HG03064 (cell line): ENCODE results near the gene MIGA2.
A peak's percentile ranks its signal among the peaks of the same experiment; 100 is the strongest.
"Not testable (repeated sequence)": the region's sequence is repeated elsewhere in the genome, so short reads cannot be mapped to it uniquely, and the experiment has no call there.

Experiments
- ATAC-seq: cut with Tn5 transposase; IDR thresholded peaks from one replicate; pipeline ENCODE4 v1.9.1; 2021; ENCODE audit warnings: low read depth; ENCODE audit not compliant: unreplicated experiment

The MIGA2 gene

GRCh38 chr9:129036241-129036922 is at the start of gene MIGA2:
MIGA2 (plus strand) TSS chr9:129036626; CDS start chr9:129040595, 3,969 bp downstream.
- peak; percentile 92 for ATAC-seq

- no peak for ATAC-seq
Measured at GRCh38 chr9:128986671-128987070, 49.8 kb upstream of the MIGA2 start.

- ATAC-seq = no peak
Measured at GRCh38 chr9:128987805-128988204, 48.6 kb upstream of the MIGA2 start.

GRCh38 chr9:128992995-128993394 is 43.4 kb upstream of the MIGA2 start:
- ATAC-seq = no peak

- no peak for ATAC-seq
Measured at GRCh38 chr9:128995791-128996190, 40.6 kb upstream of the MIGA2 start.

- no peak for ATAC-seq
Measured at GRCh38 chr9:128998462-128998861, 38.0 kb upstream of the MIGA2 start.

- no peak for ATAC-seq
Measured at GRCh38 chr9:128999581-129000206, 36.7 kb upstream of the MIGA2 start.

- no peak for ATAC-seq
Measured at GRCh38 chr9:129001504-129002325, 34.7 kb upstream of the MIGA2 start.

- ATAC-seq = no peak
Measured at GRCh38 chr9:129002992-129003391, 33.4 kb upstream of the MIGA2 start.

GRCh38 chr9:129004173-129004572 is 32.3 kb upstream of the MIGA2 start:
- not testable (repeated sequence) for ATAC-seq

- no peak for ATAC-seq
Measured at GRCh38 chr9:129005336-129005997, 31.0 kb upstream of the MIGA2 start.

GRCh38 chr9:129006328-129007034 is 29.9 kb upstream of the MIGA2 start:
- ATAC-seq = no peak

GRCh38 chr9:129007035-129007765 is 29.2 kb upstream of the MIGA2 start:
- ATAC-seq = no peak

- no peak for ATAC-seq
Measured at GRCh38 chr9:129007766-129008468, 28.5 kb upstream of the MIGA2 start.

- ATAC-seq = no peak
Measured at GRCh38 chr9:129008469-129008965, 27.9 kb upstream of the MIGA2 start.

- ATAC-seq = no peak
Measured at GRCh38 chr9:129008986-129009583, 27.3 kb upstream of the MIGA2 start.

- ATAC-seq = no peak
Measured at GRCh38 chr9:129009584-129010141, 26.8 kb upstream of the MIGA2 start.
